ENCODE data around the gene USF1. TPM values are rescaled to one million over a fixed set of nuclear protein-coding genes. Genes with fewer than 3 reads are reported as not detected.
A peak's percentile ranks its signal among the peaks of the same experiment; 100 is the strongest.

USF1 gene
- polyA plus RNA-seq, 3 donors = 6.3 to 335 (median 25.5) TPM

DNA sequence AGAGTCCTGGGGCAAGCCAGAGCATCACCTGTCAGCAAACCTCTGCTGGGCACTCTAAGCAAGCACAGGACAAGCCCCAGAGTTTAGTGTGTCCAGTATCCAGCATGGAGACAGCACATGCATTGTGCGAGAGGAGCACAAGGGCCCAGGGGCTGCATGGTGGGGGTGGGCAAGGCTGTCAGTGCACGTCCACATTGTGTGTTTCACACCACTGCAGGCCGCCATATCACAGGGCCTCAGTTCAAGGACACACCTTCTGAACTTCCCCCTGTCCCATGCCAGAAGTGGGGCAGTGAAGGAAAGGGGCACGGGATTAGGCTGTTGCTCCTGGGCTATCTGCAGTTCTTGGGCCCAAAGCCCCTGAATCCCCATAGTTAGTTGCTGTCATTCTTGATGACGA, 6.2 kb downstream of the USF1 start:
- no peaks in the 10 kb centered on the region for H3K27me3 Mint-ChIP-seq (ENCODE audit: low read depth in 3 of 3)
- TF ChIP-seq, protein P1, sequence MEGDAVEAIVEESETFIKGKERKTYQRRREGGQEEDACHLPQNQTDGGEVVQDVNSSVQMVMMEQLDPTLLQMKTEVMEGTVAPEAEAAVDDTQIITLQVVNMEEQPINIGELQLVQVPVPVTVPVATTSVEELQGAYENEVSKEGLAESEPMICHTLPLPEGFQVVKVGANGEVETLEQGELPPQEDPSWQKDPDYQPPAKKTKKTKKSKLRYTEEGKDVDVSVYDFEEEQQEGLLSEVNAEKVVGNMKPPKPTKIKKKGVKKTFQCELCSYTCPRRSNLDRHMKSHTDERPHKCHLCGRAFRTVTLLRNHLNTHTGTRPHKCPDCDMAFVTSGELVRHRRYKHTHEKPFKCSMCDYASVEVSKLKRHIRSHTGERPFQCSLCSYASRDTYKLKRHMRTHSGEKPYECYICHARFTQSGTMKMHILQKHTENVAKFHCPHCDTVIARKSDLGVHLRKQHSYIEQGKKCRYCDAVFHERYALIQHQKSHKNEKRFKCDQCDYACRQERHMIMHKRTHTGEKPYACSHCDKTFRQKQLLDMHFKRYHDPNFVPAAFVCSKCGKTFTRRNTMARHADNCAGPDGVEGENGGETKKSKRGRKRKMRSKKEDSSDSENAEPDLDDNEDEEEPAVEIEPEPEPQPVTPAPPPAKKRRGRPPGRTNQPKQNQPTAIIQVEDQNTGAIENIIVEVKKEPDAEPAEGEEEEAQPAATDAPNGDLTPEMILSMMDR (IDR thresholded peaks at IDR 0.05) = no peak
- peak overlapping the region in 1 of 2 donors; percentile 79 for H3K4me3 Mint-ChIP-seq
- no peak for DNase-seq
- H3K4me1 Mint-ChIP-seq = peaks cover 42% of the 10 kb centered on the region
- WGBS (ENCODE audit: insufficient coverage) = 100% methylated on average over 1 of the region's 5 CpGs
- Histone ChIP-seq H3K27ac (ENCODE audit: low read depth in 1 of 2, low read length in 2 of 2) (no peak overlapping the region), H2AFZ (ENCODE audit: insufficient read depth, low read depth, low read length, poor library complexity, severe bottlenecking) (no peak overlapping the region), H3K79me2 (ENCODE audit: insufficient read depth, low read length) (peaks cover 38% of the 10 kb centered on the region), H3K9me3 (replicated peaks in 1 of 2; ENCODE audit: control insufficient read depth in 1 of 2, insufficient read depth in 1 of 2, low read length in 2 of 2) (no peaks in the 10 kb centered on the region), H3K4me3 (replicated peaks in 1 of 3; ENCODE audit: low read depth in 2 of 3, low read length in 3 of 3) (no peak overlapping the region), H3K36me3 (replicated peaks in 1 of 2; ENCODE audit: control insufficient read depth in 1 of 2, insufficient read depth in 2 of 2, low read length in 2 of 2) (peaks cover 41 to 53% of the 10 kb centered on the region in 2 donors), H3K4me1 (ENCODE audit: control insufficient read depth in 1 of 2, insufficient read depth in 2 of 2, low read length in 2 of 2) (peaks cover 27 to 34% of the 10 kb centered on the region in 2 donors), H4K20me1 (ENCODE audit: insufficient read depth, low read length) (peaks cover 48% of the 10 kb centered on the region), H3K4me2 (replicated peaks; ENCODE audit: extremely low read depth, low read length, poor library complexity, severe bottlenecking) (no peak overlapping the region), H3K9ac (ENCODE audit: insufficient read depth, low read length, poor library complexity, severe bottlenecking) (no peak overlapping the region), H3K27me3 (ENCODE audit: control insufficient read depth in 2 of 2, insufficient read depth in 2 of 2, low read length in 2 of 2) (no peaks in the 10 kb centered on the region)
- peaks cover 44 to 68% of the 10 kb centered on the region in 2 donors for H3K36me3 Mint-ChIP-seq
- intact Hi-C loops (cut with micrococcal nuclease) = no loop called here
- peak overlapping the region in 5 of 7 donors; percentile 53 to 85 (median 76) for H3K27ac Mint-ChIP-seq
- H3K9me3 Mint-ChIP-seq = no peaks in the 10 kb centered on the region

DNA sequence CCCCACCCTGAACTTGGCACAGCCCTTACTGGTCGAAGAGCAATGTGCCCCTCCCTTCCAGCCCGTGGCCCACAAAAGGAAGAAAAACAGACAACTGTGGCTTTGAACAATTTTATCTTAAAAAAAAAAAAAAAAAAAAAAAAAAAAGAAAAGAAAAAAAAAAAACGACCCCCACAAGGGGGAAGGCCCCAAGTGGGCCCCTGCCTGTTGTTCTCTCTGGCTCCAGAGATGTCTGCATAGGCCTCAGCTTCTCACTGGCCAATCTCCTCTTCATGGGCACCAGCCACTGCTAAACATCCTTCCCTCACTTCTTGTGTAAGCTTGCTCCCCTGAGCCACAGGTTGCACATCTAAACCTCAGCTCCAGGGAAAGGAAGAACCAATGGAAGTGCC, 6.6 kb downstream of the USF1 start:
- no peaks in the 10 kb centered on the region for H3K9me3 Mint-ChIP-seq
- H4K20me1 ChIP-seq (ENCODE audit: insufficient read depth, low read length) = peaks cover 48% of the 10 kb centered on the region
- TF ChIP-seq, protein P1 (IDR thresholded peaks at IDR 0.05) = no peak
- H3K4me3 ChIP-seq (replicated peaks in 1 of 3; ENCODE audit: low read depth in 2 of 3, low read length in 3 of 3) = peak overlapping the region; percentile 35 to 73 (median 44)
- no peaks in the 10 kb centered on the region for H3K9me3 ChIP-seq (replicated peaks in 1 of 2; ENCODE audit: control insufficient read depth in 1 of 2, insufficient read depth in 1 of 2, low read length in 2 of 2)
- peaks cover 42 to 68% of the 10 kb centered on the region in 2 donors for H3K36me3 Mint-ChIP-seq
- H3K27ac Mint-ChIP-seq = peak overlapping the region; percentile 62 to 90 (median 77)
- H3K36me3 ChIP-seq (replicated peaks in 1 of 2; ENCODE audit: control insufficient read depth in 1 of 2, insufficient read depth in 2 of 2, low read length in 2 of 2) = peaks cover 41 to 53% of the 10 kb centered on the region in 2 donors
- H3K27me3 Mint-ChIP-seq (ENCODE audit: low read depth in 3 of 3) = no peaks in the 10 kb centered on the region
- peak overlapping the region; percentile 81 for H3K4me2 ChIP-seq (replicated peaks; ENCODE audit: extremely low read depth, low read length, poor library complexity, severe bottlenecking)
- peak overlapping the region; percentile 54 for H3K9ac ChIP-seq (ENCODE audit: insufficient read depth, low read length, poor library complexity, severe bottlenecking)
- peaks cover 39% of the 10 kb centered on the region for H3K4me1 Mint-ChIP-seq
- H3K4me1 ChIP-seq (ENCODE audit: control insufficient read depth in 1 of 2, insufficient read depth in 2 of 2, low read length in 2 of 2) = peaks cover 23 to 31% of the 10 kb centered on the region in 2 donors
- no peak overlapping the region for H3K27ac ChIP-seq (ENCODE audit: low read depth in 1 of 2, low read length in 2 of 2)
- peak overlapping the region; percentile 82 to 88 for H3K4me3 Mint-ChIP-seq
- no CpG with 5 or more reads among the region's 3 CpGs for WGBS (ENCODE audit: insufficient coverage)
- DNase-seq = no peak
- H2AFZ ChIP-seq (ENCODE audit: insufficient read depth, low read depth, low read length, poor library complexity, severe bottlenecking) = peak overlapping the region; percentile 71
- peaks cover 34% of the 10 kb centered on the region for H3K79me2 ChIP-seq (ENCODE audit: insufficient read depth, low read length)
- no peaks in the 10 kb centered on the region for H3K27me3 ChIP-seq (ENCODE audit: control insufficient read depth in 2 of 2, insufficient read depth in 2 of 2, low read length in 2 of 2)
- intact Hi-C loops (cut with micrococcal nuclease) = no loop called here
